A549 (cell line): Measurements from ENCODE around the gene GPR55. TPM values are rescaled to one million over a fixed set of nuclear protein-coding genes. Genes with fewer than 3 reads are reported as not detected.

Source experiments
- ATAC-seq, 2 experiments: fragments of 200-7000 bp in 1 of 2; fragments of >200 bp in 1 of 2; cut with Nextera tagmentation in 1 of 2; cut with Tn5 transposase in 1 of 2; 3 replicates each; pipeline versions ENCODE4 v1.8.0 to v1.9.1; 2018 to 2020; ENCODE audit warnings: mild to moderate bottlenecking in 1 of 2, moderate library complexity in 1 of 2
- CTCF ChIA-PET: fragments of 300-600 bp; sonication (Branson Sonifier 250); formaldehyde crosslinking; extraction: SDS; loops from one replicate; lab custom pipeline; 2021; ENCODE audit warnings: antibody characterized with exemption, inconsistent platforms; lab: Yijun Ruan, JAX
- POLR2A ChIA-PET: fragments of 350-600 bp; formaldehyde crosslinking; extraction: SDS; loops from one replicate; lab custom pipeline; 2021; ENCODE audit warnings: antibody characterized with exemption, inconsistent platforms; lab: Yijun Ruan, JAX
- DNase-seq, 2 experiments: peaks; one replicate each; pipeline versions ENCODE4 v3.0.0 to v3.0.0-alpha.2; 2011 to 2016; ENCODE audit warnings: low read depth in 1 of 2, low spot score in 1 of 2
- FAIRE-seq: peaks from 2 replicates; lab custom pipeline; 2011; peaks lifted over from hg19 to GRCh38; lab: Jason Lieb, UNC
- H3K27ac ChIP-seq, 2 experiments: fragments of >200 bp; sonication (Bioruptor Twin); formaldehyde crosslinking; 3 replicates each; pipeline ENCODE4 v1.5.1; 2016 to 2017
- H3K4me1 ChIP-seq: fragments of >200 bp; sonication (Bioruptor Twin); formaldehyde crosslinking; 3 replicates; pipeline ENCODE4 v1.6.1; 2016
- H3K4me2 ChIP-seq: fragments of >200 bp; sonication (Bioruptor Twin); formaldehyde crosslinking; 3 replicates; pipeline ENCODE4 v1.6.1; 2016
- H3K4me3 ChIP-seq: fragments of >200 bp; sonication (Bioruptor Twin); formaldehyde crosslinking; 3 replicates; pipeline ENCODE4 v1.5.1; 2016
- H3K9me3 ChIP-seq: fragments of >200 bp; sonication (Bioruptor Twin); formaldehyde crosslinking; 3 replicates; pipeline ENCODE4 v1.6.1; 2016
- CBX2 ChIP-seq: fragments of 200-600 bp; sonication (generic); IDR thresholded peaks from 2 replicates; pipeline ENCODE4 v1.6.1; 2016; ENCODE audit warnings: low read depth, mild to moderate bottlenecking, borderline replicate concordance
- EHMT2 ChIP-seq: fragments of 200-600 bp; sonication (generic); IDR thresholded peaks from 2 replicates; pipeline ENCODE4 v1.6.1; 2016; ENCODE audit warnings: antibody characterized with exemption, low read depth, mild to moderate bottlenecking, moderate library complexity
- ELK1 ChIP-seq: fragments of 150-350 bp; IDR thresholded peaks from 2 replicates; pipeline ENCODE4 v1.6.1; 2014; ENCODE audit warnings: low read depth, mild to moderate bottlenecking, low read length
- FOXS1 ChIP-seq: fragments of 250-450 bp; sonication (Bioruptor Pico); IDR thresholded peaks from 2 replicates; pipeline ENCODE4 v1.5.0; 2020; ENCODE audit warnings: mild to moderate bottlenecking, moderate library complexity
- HOXA7 ChIP-seq: fragments of 250-450 bp; sonication (Bioruptor Pico); IDR thresholded peaks from 2 replicates; pipeline ENCODE4 v1.5.0; 2020; ENCODE audit warnings: mild to moderate bottlenecking, moderate library complexity
- KDM5A ChIP-seq: fragments of 200-600 bp; sonication (generic); IDR thresholded peaks from 2 replicates; pipeline ENCODE4 v1.6.1; 2016; ENCODE audit warnings: antibody characterized with exemption, mild to moderate bottlenecking
- MAX ChIP-seq: IDR thresholded peaks from 2 replicates; pipeline ENCODE4 v1.6.1; 2012
- MYC ChIP-seq: IDR thresholded peaks from 2 replicates; pipeline ENCODE4 v1.6.1; 2012; ENCODE audit warnings: mild to moderate bottlenecking, inconsistent platforms, low read length, improper control_type of control experiment, borderline replicate concordance
- PHF8 ChIP-seq: fragments of 200-600 bp; sonication (generic); IDR thresholded peaks from 2 replicates; pipeline ENCODE4 v1.6.1; 2016; ENCODE audit warnings: low read depth, mild to moderate bottlenecking, antibody characterized with exemption, moderate library complexity, borderline replicate concordance
- REST ChIP-seq: fragments of 200-600 bp; sonication (generic); IDR thresholded peaks from 2 replicates; pipeline ENCODE4 v1.6.1; 2016; ENCODE audit warnings: antibody characterized with exemption, mild to moderate bottlenecking, moderate library complexity
- SMC3 ChIP-seq: fragments of >200 bp; sonication (Bioruptor Twin); formaldehyde crosslinking; IDR thresholded peaks from 3 replicates; pipeline ENCODE4 v1.6.1; 2018; ENCODE audit warnings: inconsistent platforms
- TFCP2L1 ChIP-seq: fragments of 250-450 bp; sonication (Bioruptor Pico); IDR thresholded peaks from 2 replicates; pipeline ENCODE4 v1.5.0; 2021; ENCODE audit warnings: mild to moderate bottlenecking
- ZNF302 ChIP-seq: fragments of 250-450 bp; sonication (Bioruptor Pico); IDR thresholded peaks from 2 replicates; pipeline ENCODE4 v1.9.0; 2021; ENCODE audit warnings: inconsistent platforms, mild to moderate bottlenecking, moderate library complexity
- ZSCAN20 ChIP-seq: fragments of 250-450 bp; sonication (Bioruptor Pico); IDR thresholded peaks from 2 replicates; pipeline ENCODE4 v1.8.0; 2022; ENCODE audit warnings: mild to moderate bottlenecking, moderate library complexity
- WGBS: methylation state at CpG from one replicate; pipeline ENCODE4 v1.1.6; 2017; ENCODE audit errors: missing lambda C conversion rate; 5-methylcytosine and 5-hydroxymethylcytosine counted together
- polyA plus RNA-seq, 4 experiments: library from polyadenylated mRNA; depleted of rRNA in 3 of 4; stranded (reverse); fragments of >200 nt; fragmentation: RNase III in 1 of 4; extraction: RNeasy Plus Mini Kit Qiagen cat#74134 plus additional on column Dnase treatment in 1 of 4; gene quantifications; 2 replicates in 3 of 4; 3 replicates in 1 of 4; pipeline ENCODE4 v1.2.3, GENCODE V29; 2011 to 2017

The GPR55 gene
- polyA plus RNA-seq, 2 of the 4 experiments (the other 2 are of a cell fraction), result not detected

GRCh38 chr2:230953845-230954244, 28.8 kb upstream of the GPR55 start:
- ChIA-PET CTCF (interaction anchor here (1.7 kb wide), 1 partner anchor 33 kb away, joined by 5 read pairs; no protein-coding TSS in a partner anchor), POLR2A (no interaction called here)
- H3K4me3 ChIP-seq, result no peak overlapping the region
- H3K4me1 ChIP-seq, result 0 out of 3 replicates have a peak, but pooled peaks cover 4% of the 10 kb centered on the region
- no peak overlapping the region for H3K27ac ChIP-seq
- ATAC-seq (no peak), DNase-seq (no peak), FAIRE-seq (no peak)
- WGBS, result 28% methylated on average over 8 of the region's 9 CpGs
- TF ChIP-seq ELK1, result no peak
- no peak for TF ChIP-seq ZNF302
- no peak for TF ChIP-seq PHF8
- no peak for TF ChIP-seq FOXS1
- TF ChIP-seq REST, result no peak
- no peak for TF ChIP-seq MYC
- no peak for TF ChIP-seq TFCP2L1 (CRISPR knock-in tag)
- TF ChIP-seq KDM5A, result no peak
- TF ChIP-seq MAX, result no peak
- no peaks in the 10 kb centered on the region for H3K9me3 ChIP-seq
- H3K4me2 ChIP-seq, result no peak overlapping the region

DNA sequence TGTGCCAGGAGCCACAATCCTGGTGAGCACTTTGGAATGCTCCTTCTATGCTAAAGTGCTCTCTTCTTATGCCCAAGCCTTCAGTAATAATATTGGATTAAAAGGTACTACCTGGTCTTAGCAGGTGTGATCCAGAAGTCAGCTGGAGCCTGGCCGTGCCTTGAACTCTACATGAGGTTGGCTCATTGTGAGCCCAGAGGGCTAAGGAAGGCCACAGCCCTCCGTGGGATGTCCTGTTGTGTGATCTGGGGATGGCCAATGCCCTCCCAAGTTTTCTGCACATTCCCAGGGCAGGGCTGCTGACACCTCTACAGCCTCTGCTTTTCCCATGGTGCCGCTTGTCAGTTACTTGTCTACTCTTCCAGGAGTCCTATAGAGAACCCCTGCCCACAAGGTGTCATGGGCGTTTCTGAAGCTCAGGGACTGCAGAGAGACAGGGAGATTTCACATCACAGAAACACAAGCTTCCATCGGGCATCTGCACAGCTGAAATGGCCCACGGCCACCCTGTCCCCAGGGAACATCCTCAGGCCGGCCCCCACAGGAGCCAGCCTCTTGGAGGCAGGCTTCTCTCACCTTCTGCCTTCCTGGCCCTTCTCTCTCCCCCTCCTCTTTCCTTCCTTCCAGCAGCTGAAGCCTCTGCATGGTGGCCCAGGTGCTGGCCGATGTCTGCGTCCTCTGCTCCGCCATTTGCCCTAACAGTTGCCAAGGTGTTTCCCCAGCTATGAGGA, 27.3 kb upstream of the GPR55 start:
- H3K9me3 ChIP-seq, result no peaks in the 10 kb centered on the region

DNA sequence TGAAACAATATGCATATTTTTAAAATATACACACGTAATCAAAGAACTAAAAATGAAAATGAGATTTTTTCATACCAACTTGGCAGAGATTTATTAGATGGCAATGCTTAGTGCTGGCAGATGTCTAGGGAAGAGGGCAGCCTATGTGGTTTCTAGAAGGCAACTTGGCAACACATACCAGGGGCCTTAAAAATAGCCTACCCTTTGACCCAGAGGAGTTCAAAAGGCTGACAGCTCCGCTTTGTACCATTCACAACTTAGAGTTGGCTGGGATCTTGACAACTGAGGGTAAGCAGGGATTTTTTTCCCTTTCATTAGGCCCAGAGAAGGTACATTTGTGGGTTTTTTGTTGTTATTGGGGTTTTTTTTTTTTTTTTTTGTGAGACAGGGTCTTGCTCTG, 26.4 kb upstream of the GPR55 start:
- no peak overlapping the region for H3K4me3 ChIP-seq
- no peak for FAIRE-seq
- no peak overlapping the region for H3K4me2 ChIP-seq
- DNase-seq, result no peak
- ChIA-PET CTCF (interaction anchor here (1.2 to 1.6 kb wide), 4 partner anchors 30 to 49 kb away, joined by 3 to 10 read pairs (median 3); no protein-coding TSS in a partner anchor), POLR2A (no interaction called here)
- H3K4me1 ChIP-seq, result no peaks in the 10 kb centered on the region
- H3K9me3 ChIP-seq, result no peaks in the 10 kb centered on the region
- WGBS, result 91% methylated on average over 2 of the region's 2 CpGs
- TF ChIP-seq ZSCAN20 (CRISPR knock-in tag) (no peak), HOXA7 (CRISPR knock-in tag) (no peak), EHMT2 (no peak), MYC (no peak), ELK1 (no peak), ZNF302 (no peak), SMC3 (no peak)
- no peak overlapping the region for H3K27ac ChIP-seq
- ATAC-seq, result no peak

More for the DNA sequence above, 27.3 kb upstream of the GPR55 start:
- no peak for FAIRE-seq
- H3K27ac ChIP-seq, result no peak overlapping the region
- 65% methylated on average over 10 of the region's 10 CpGs for WGBS
- ChIA-PET POLR2A (interaction anchor here (0.6 kb wide), 1 partner anchor 112 kb away, joined by 4 read pairs; no protein-coding TSS in a partner anchor), CTCF (interaction anchor here (1.1 to 1.6 kb wide), 3 partner anchors 35 to 103 kb away, joined by 3 to 10 read pairs (median 4); no protein-coding TSS in a partner anchor)
- DNase-seq, result no peak
- H3K4me2 ChIP-seq, result no peak overlapping the region
- no peaks in the 10 kb centered on the region for H3K4me1 ChIP-seq
- ATAC-seq, result no peak
- no peak overlapping the region for H3K4me3 ChIP-seq
- no peak for TF ChIP-seq CBX2
